Nephron progenitor cell (in vitro differentiated cells): ENCODE data around the gene SIGLECL1.

ENCODE experiments used
- DNase-seq: peaks from one replicate; pipeline ENCODE4 v3.0.0; 2021
- H3K27ac Mint-ChIP-seq: 2 replicates; pipeline ENCODE4 v1.8.0; 2021; ENCODE audit warnings: mild to moderate bottlenecking, moderate library complexity, mixed read lengths
- H3K27me3 Mint-ChIP-seq: 2 replicates; pipeline ENCODE4 v1.8.0; 2021; ENCODE audit warnings: mild to moderate bottlenecking, low read depth, mixed read lengths; ENCODE audit not compliant: poor library complexity
- H3K36me3 Mint-ChIP-seq: 2 replicates; pipeline ENCODE4 v1.8.0; 2021; ENCODE audit warnings: low read depth, mixed read lengths
- H3K4me1 Mint-ChIP-seq: 2 replicates; pipeline ENCODE4 v1.8.0; 2021; ENCODE audit warnings: mixed read lengths
- H3K4me3 Mint-ChIP-seq: 2 replicates; pipeline ENCODE4 v1.8.0; 2021; ENCODE audit warnings: mild to moderate bottlenecking, moderate library complexity, mixed read lengths
- H3K9me3 Mint-ChIP-seq: 2 replicates; pipeline ENCODE4 v1.8.0; 2021; ENCODE audit warnings: mild to moderate bottlenecking, moderate library complexity, mixed read lengths
- CTCF ChIP-seq: fragments of 200-600 bp; sonication (generic); IDR thresholded peaks from 2 replicates; pipeline ENCODE4 v1.5.0; 2021; ENCODE audit warnings: antibody characterized with exemption

The SIGLECL1 gene

GRCh38 chr19:51226067-51226466 is 24.8 kb upstream of the SIGLECL1 start:
- Mint-ChIP-seq H3K4me1 (no peaks in the 10 kb centered on the region), H3K27ac (no peak overlapping the region), H3K4me3 (no peak overlapping the region), H3K9me3 (peaks cover 3% of the 10 kb centered on the region), H3K36me3 (no peaks in the 10 kb centered on the region), H3K27me3 (peaks cover 17% of the 10 kb centered on the region)
- no peak for TF ChIP-seq CTCF
- DNase-seq, result no peak

- H3K4me3 Mint-ChIP-seq, result no peak overlapping the region
- no peak for DNase-seq
- H3K27ac Mint-ChIP-seq, result no peak overlapping the region
- no peaks in the 10 kb centered on the region for H3K4me1 Mint-ChIP-seq
- no peaks in the 10 kb centered on the region for H3K36me3 Mint-ChIP-seq
- peaks cover 6% of the 10 kb centered on the region for H3K9me3 Mint-ChIP-seq
- TF ChIP-seq CTCF, result no peak
- H3K27me3 Mint-ChIP-seq, result peaks cover 16% of the 10 kb centered on the region
Measured at GRCh38 chr19:51227326-51227725, 23.6 kb upstream of the SIGLECL1 start.

GRCh38 chr19:51227966-51228365 is 22.9 kb upstream of the SIGLECL1 start:
- no peaks in the 10 kb centered on the region for H3K4me1 Mint-ChIP-seq
- no peak for DNase-seq
- H3K9me3 Mint-ChIP-seq, result peaks cover 11% of the 10 kb centered on the region
- H3K27me3 Mint-ChIP-seq, result peaks cover 16% of the 10 kb centered on the region
- no peaks in the 10 kb centered on the region for H3K36me3 Mint-ChIP-seq
- no peak for TF ChIP-seq CTCF
- H3K27ac Mint-ChIP-seq, result no peak overlapping the region
- no peak overlapping the region for H3K4me3 Mint-ChIP-seq

GRCh38 chr19:51240866-51241265 is 10.0 kb upstream of the SIGLECL1 start:
- no peak for TF ChIP-seq CTCF
- H3K4me3 Mint-ChIP-seq, result no peak overlapping the region
- no peak overlapping the region for H3K27ac Mint-ChIP-seq
- H3K9me3 Mint-ChIP-seq, result peaks cover 9% of the 10 kb centered on the region
- no peaks in the 10 kb centered on the region for H3K36me3 Mint-ChIP-seq
- DNase-seq, result no peak
- peaks cover 6% of the 10 kb centered on the region for H3K27me3 Mint-ChIP-seq
- H3K4me1 Mint-ChIP-seq, result no peaks in the 10 kb centered on the region

GRCh38 chr19:51242881-51243630 is 7.8 kb upstream of the SIGLECL1 start:
- TF ChIP-seq CTCF, result no peak
- peaks cover 9% of the 10 kb centered on the region for H3K27me3 Mint-ChIP-seq
- no peak for DNase-seq
- no peaks in the 10 kb centered on the region for H3K4me1 Mint-ChIP-seq
- H3K9me3 Mint-ChIP-seq, result peaks cover 15% of the 10 kb centered on the region
- no peaks in the 10 kb centered on the region for H3K36me3 Mint-ChIP-seq
- H3K4me3 Mint-ChIP-seq, result no peak overlapping the region
- no peak overlapping the region for H3K27ac Mint-ChIP-seq

GRCh38 chr19:51246164-51246552 is 4.7 kb upstream of the SIGLECL1 start:
- DNase-seq, result no peak
- no peaks in the 10 kb centered on the region for H3K36me3 Mint-ChIP-seq
- H3K27me3 Mint-ChIP-seq, result peaks cover 11% of the 10 kb centered on the region
- no peak overlapping the region for H3K4me3 Mint-ChIP-seq
- H3K27ac Mint-ChIP-seq, result no peak overlapping the region
- H3K4me1 Mint-ChIP-seq, result no peaks in the 10 kb centered on the region
- peaks cover 19% of the 10 kb centered on the region for H3K9me3 Mint-ChIP-seq
- no peak for TF ChIP-seq CTCF
